ENCODE measurements around the gene CEACAM8.
"Not testable (repeated sequence)": the region's sequence is repeated elsewhere in the genome, so short reads cannot be mapped to it uniquely, and the experiment has no call there.

Gene CEACAM8

GRCh38 chr19:42610401-42610915 is 15.7 kb upstream of the CEACAM8 start:
- not testable (repeated sequence) for H3K4me3 ChIP-seq (ENCODE audit: low read length); H3K9ac ChIP-seq (ENCODE audit: low read length); DNase-seq (ENCODE audit: low read depth); H3K9me3 ChIP-seq (ENCODE audit: control insufficient read depth, low read length); H3K36me3 ChIP-seq (ENCODE audit: control insufficient read depth, insufficient read depth, low read length, severe bottlenecking); H3K4me1 ChIP-seq (ENCODE audit: control insufficient read depth, insufficient read depth, low read length)
- peaks cover 33% of the 10 kb centered on the region for H3K27me3 ChIP-seq (replicated peaks; ENCODE audit: control insufficient read depth, insufficient read depth, low read length)

DNA sequence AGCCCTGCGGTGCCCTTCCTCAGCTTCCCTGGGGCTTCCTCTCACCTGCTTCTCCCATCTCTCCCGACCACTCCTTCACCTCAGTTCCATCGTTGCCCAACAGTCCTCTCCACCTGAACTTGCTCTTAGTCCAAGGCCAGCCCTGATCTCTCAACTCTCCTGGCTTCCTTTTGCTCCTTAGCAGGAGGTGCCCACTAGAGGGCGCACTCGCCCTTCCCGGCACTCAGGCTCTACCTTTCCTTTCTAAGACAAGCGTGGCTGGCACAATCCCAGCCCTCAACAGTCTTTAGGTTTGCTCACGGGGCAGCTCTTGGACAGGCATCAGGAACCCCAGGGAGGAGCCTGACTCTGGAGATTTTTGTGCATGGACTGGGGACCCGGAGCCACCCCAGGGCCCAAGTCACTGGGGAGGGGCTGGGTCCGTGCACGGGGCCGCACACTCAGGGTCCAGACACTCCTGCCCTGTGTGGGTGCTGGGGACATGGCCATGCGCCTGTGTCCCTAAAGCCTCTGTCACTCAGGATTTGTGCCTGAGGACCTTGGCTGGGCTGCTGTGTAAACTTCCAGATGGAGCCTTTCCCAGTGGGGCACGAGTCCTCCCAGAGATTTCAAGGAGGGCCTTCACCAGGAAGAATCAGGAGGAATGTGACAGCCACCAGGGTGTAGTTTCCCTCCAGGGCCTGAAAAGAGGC is 12.1 kb upstream of the CEACAM8 start:
- peaks cover 4% of the 10 kb centered on the region for H3K9me3 ChIP-seq (ENCODE audit: control insufficient read depth, low read length)
- no peaks in the 10 kb centered on the region for H3K36me3 ChIP-seq (ENCODE audit: control insufficient read depth, insufficient read depth, low read length, severe bottlenecking)
- peak; percentile 22 for DNase-seq (ENCODE audit: low read depth)
- no peak overlapping the region for H3K9ac ChIP-seq (ENCODE audit: low read length)
- H3K4me3 ChIP-seq (ENCODE audit: low read length), result no peak overlapping the region
- H3K4me1 ChIP-seq (ENCODE audit: control insufficient read depth, insufficient read depth, low read length), result peaks cover 3% of the 10 kb centered on the region
- H3K27me3 ChIP-seq (replicated peaks; ENCODE audit: control insufficient read depth, insufficient read depth, low read length), result peaks cover 25% of the 10 kb centered on the region

GRCh38 chr19:42601811-42602443 is 7.2 kb upstream of the CEACAM8 start:
- DNase-seq (ENCODE audit: low read depth), result peak; percentile 53
- Histone ChIP-seq H3K9me3 (ENCODE audit: control insufficient read depth, low read length) (peaks cover 8% of the 10 kb centered on the region), H3K27me3 (replicated peaks; ENCODE audit: control insufficient read depth, insufficient read depth, low read length) (peaks cover 33% of the 10 kb centered on the region), H3K9ac (ENCODE audit: low read length) (no peak overlapping the region), H3K36me3 (ENCODE audit: control insufficient read depth, insufficient read depth, low read length, severe bottlenecking) (no peaks in the 10 kb centered on the region), H3K4me1 (ENCODE audit: control insufficient read depth, insufficient read depth, low read length) (peaks cover under 1% of the 10 kb centered on the region), H3K4me3 (ENCODE audit: low read length) (no peak overlapping the region)

DNA sequence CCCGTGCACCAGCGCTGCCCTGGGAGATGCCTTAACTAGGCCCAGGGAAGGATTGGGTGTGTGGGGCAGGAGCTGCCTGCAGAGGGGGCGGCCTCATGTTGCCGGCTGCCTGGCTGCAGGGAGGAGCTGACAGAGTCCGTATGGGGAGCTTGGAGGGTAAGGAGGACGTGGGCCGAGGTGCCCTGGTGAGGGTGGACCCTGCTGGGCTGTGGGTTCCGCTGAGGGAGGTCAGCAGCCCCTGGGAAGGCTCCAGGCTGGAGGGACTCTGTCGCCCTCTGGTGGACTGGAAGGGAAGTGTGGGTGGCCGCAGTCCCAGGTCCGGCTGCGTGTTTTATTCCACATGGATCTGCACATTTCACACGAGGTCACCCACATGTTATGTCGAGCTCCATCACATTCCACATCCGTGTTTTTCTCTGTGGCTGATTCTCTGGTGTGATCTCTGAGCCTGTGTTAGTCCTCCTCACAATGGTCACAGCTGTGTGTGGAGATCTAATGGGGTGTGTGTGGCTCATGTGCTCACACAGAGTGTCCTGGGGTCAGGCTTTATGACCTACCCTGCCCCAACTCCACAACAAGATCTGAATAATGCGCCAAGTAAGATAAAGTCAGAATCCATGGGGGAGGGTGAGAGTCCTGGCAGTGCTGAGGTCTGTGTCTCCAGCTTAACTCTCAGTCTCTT is 1.8 kb upstream of the CEACAM8 start:
- H3K36me3 ChIP-seq (ENCODE audit: control insufficient read depth, insufficient read depth, low read length, severe bottlenecking), result no peaks in the 10 kb centered on the region
- no peaks in the 10 kb centered on the region for H3K4me1 ChIP-seq (ENCODE audit: control insufficient read depth, insufficient read depth, low read length)
- no peak overlapping the region for H3K9ac ChIP-seq (ENCODE audit: low read length)
- H3K27me3 ChIP-seq (replicated peaks; ENCODE audit: control insufficient read depth, insufficient read depth, low read length), result peaks cover 50% of the 10 kb centered on the region
- H3K4me3 ChIP-seq (ENCODE audit: low read length), result no peak overlapping the region
- peak; percentile 36 for DNase-seq (ENCODE audit: low read depth)
- peaks cover 4% of the 10 kb centered on the region for H3K9me3 ChIP-seq (ENCODE audit: control insufficient read depth, low read length)

DNA sequence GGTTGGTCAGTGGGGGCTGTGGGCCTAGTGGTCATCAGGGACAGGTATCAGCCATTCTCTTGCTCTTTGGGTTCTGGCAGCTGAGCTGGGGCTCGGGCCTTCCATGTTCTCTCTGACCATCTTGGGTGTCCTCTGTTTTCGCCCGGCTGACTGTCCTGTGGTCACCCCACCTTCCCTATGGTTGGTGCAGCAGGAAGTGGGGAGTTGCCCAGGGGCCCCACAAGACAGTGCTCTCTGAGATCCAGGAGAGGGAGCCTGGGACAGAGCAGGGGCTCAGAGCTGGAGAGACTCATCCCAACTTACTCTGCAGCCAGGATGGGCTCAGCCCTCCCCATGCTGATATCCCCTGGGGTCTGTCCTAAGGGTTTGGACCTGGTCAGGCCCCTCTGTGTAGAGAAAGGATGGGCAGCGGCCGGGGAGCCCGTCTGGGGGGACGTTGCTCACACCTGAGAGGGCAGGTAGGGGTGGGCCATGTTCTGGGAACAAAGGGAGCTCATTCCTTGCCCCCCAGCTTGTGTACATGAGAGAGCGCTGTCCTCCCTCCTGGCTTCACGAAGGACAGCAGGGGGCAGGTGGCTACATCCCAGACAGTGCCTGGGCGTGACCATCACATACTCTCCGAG is 937 bp upstream of the CEACAM8 start:
- no peak overlapping the region for H3K4me3 ChIP-seq (ENCODE audit: low read length)
- peaks cover 4% of the 10 kb centered on the region for H3K9me3 ChIP-seq (ENCODE audit: control insufficient read depth, low read length)

DNA sequence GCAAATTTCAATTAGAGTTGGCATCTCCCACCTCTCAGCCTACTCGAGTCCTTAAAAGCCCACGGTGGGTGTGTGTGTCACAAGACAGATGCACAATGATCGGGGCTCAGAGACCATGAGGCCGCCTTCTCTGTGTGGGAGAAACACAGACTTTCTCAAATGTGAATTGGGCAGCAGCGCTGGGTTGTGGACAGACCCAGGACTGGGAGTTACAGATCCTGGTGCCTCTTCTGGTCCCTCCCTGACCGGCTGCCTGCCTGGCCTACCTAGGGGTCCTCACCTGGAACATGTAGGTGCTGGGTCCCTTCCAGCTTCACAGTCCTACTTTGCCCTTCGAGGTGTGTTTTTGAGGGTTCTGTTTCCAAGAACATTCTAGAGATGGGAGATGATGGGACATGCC is 4.9 kb downstream of the CEACAM8 start:
- no peak for DNase-seq (ENCODE audit: low read depth)
- Histone ChIP-seq H3K27me3 (replicated peaks; ENCODE audit: control insufficient read depth, insufficient read depth, low read length) (peaks cover 45% of the 10 kb centered on the region), H3K4me3 (ENCODE audit: low read length) (no peak overlapping the region), H3K36me3 (ENCODE audit: control insufficient read depth, insufficient read depth, low read length, severe bottlenecking) (no peaks in the 10 kb centered on the region), H3K4me1 (ENCODE audit: control insufficient read depth, insufficient read depth, low read length) (peaks cover 3% of the 10 kb centered on the region), H3K9me3 (ENCODE audit: control insufficient read depth, low read length) (no peaks in the 10 kb centered on the region), H3K9ac (ENCODE audit: low read length) (no peak overlapping the region)

More for the DNA sequence above, 937 bp upstream of the CEACAM8 start:
- no peak overlapping the region for H3K9ac ChIP-seq (ENCODE audit: low read length)
- H3K36me3 ChIP-seq (ENCODE audit: control insufficient read depth, insufficient read depth, low read length, severe bottlenecking), result no peaks in the 10 kb centered on the region
- DNase-seq (ENCODE audit: low read depth), result no peak
- peaks cover 51% of the 10 kb centered on the region for H3K27me3 ChIP-seq (replicated peaks; ENCODE audit: control insufficient read depth, insufficient read depth, low read length)
- H3K4me1 ChIP-seq (ENCODE audit: control insufficient read depth, insufficient read depth, low read length), result no peaks in the 10 kb centered on the region

DNA sequence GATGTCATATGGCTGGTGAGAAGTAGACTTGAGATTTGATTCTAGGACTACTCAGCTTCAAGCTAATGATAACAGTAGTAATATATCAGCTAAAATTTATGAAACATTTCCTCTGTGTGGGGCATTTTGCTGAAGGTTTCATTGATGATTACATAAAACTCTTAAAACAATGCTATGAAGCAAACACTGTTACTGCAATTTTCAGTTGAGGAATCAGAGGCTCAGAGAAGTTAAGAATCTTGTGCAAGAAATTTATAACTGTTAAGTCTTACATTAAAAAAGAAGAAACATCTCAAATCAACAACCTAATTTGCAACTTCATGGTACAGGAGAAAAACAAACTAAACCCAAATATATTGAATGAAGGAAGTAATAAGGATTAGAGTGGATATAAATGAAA is 10.3 kb downstream of the CEACAM8 start:
- Histone ChIP-seq H3K9ac (ENCODE audit: low read length) (no peak overlapping the region), H3K27me3 (replicated peaks; ENCODE audit: control insufficient read depth, insufficient read depth, low read length) (peaks cover 48% of the 10 kb centered on the region), H3K4me3 (ENCODE audit: low read length) (no peak overlapping the region), H3K4me1 (ENCODE audit: control insufficient read depth, insufficient read depth, low read length) (peaks cover 5% of the 10 kb centered on the region), H3K9me3 (ENCODE audit: control insufficient read depth, low read length) (no peaks in the 10 kb centered on the region), H3K36me3 (ENCODE audit: control insufficient read depth, insufficient read depth, low read length, severe bottlenecking) (no peaks in the 10 kb centered on the region)
- no peak for DNase-seq (ENCODE audit: low read depth)

DNA sequence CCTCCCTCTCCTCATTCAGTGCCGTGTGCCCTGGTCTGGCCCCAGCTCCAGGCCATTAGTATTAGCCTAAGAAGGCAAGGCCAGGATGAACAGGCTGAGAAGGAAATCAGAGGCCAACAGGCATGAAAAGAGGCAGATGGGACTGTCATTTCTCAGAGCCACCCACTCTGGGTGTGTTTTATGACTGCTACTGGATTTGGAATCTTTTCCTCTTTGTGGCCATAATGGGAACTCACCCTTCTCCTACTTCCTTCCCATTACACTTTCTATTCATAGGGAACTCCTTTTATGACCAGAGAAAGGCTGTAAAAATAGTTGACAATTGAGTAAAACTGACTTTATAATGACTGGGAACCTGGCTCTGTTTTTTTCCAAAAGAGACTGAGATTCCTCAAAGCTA is 17.7 kb downstream of the CEACAM8 start:
- H3K27me3 ChIP-seq (replicated peaks; ENCODE audit: control insufficient read depth, insufficient read depth, low read length), result peaks cover 57% of the 10 kb centered on the region
- no peak overlapping the region for H3K9ac ChIP-seq (ENCODE audit: low read length)
- no peak overlapping the region for H3K4me3 ChIP-seq (ENCODE audit: low read length)
- no peaks in the 10 kb centered on the region for H3K4me1 ChIP-seq (ENCODE audit: control insufficient read depth, insufficient read depth, low read length)
- no peaks in the 10 kb centered on the region for H3K36me3 ChIP-seq (ENCODE audit: control insufficient read depth, insufficient read depth, low read length, severe bottlenecking)
- H3K9me3 ChIP-seq (ENCODE audit: control insufficient read depth, low read length), result no peaks in the 10 kb centered on the region
- DNase-seq (ENCODE audit: low read depth), result no peak

DNA sequence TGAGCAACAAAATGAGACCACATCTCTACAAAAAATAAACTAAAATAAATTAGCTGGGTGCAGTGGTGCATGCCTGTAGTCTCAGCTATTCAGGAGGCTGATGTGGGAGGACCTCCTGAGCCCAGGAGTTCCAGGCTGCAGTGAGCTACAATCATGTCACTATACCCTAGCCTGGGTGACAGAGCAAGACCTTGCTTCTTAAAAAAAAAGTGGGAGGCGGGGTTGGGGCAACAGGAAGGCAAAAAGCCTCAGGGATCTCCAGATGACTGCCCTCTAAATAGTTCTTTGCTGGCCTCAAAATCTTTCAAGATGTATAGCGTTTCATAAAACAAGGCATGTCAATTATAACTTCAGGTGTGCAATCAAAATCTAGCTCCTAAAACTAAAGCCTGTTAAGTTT is 18.5 kb downstream of the CEACAM8 start:
- H3K4me1 ChIP-seq (ENCODE audit: control insufficient read depth, insufficient read depth, low read length), result no peaks in the 10 kb centered on the region
- H3K27me3 ChIP-seq (replicated peaks; ENCODE audit: control insufficient read depth, insufficient read depth, low read length), result peaks cover 57% of the 10 kb centered on the region
- no peaks in the 10 kb centered on the region for H3K36me3 ChIP-seq (ENCODE audit: control insufficient read depth, insufficient read depth, low read length, severe bottlenecking)
- no peak overlapping the region for H3K9ac ChIP-seq (ENCODE audit: low read length)
- no peak overlapping the region for H3K4me3 ChIP-seq (ENCODE audit: low read length)
- no peaks in the 10 kb centered on the region for H3K9me3 ChIP-seq (ENCODE audit: control insufficient read depth, low read length)
- DNase-seq (ENCODE audit: low read depth), result no peak

GRCh38 chr19:42573642-42574041 is 21.1 kb downstream of the CEACAM8 start:
- DNase-seq (ENCODE audit: low read depth), result no peak
- H3K9me3 ChIP-seq (ENCODE audit: control insufficient read depth, low read length), result no peaks in the 10 kb centered on the region
- peaks cover 58% of the 10 kb centered on the region for H3K27me3 ChIP-seq (replicated peaks; ENCODE audit: control insufficient read depth, insufficient read depth, low read length)
- H3K4me3 ChIP-seq (ENCODE audit: low read length), result no peak overlapping the region
- H3K36me3 ChIP-seq (ENCODE audit: control insufficient read depth, insufficient read depth, low read length, severe bottlenecking), result no peaks in the 10 kb centered on the region
- no peaks in the 10 kb centered on the region for H3K4me1 ChIP-seq (ENCODE audit: control insufficient read depth, insufficient read depth, low read length)
- no peak overlapping the region for H3K9ac ChIP-seq (ENCODE audit: low read length)

GRCh38 chr19:42571116-42571515 is 23.6 kb downstream of the CEACAM8 start:
- H3K27me3 ChIP-seq (replicated peaks; ENCODE audit: control insufficient read depth, insufficient read depth, low read length), result peaks cover 48% of the 10 kb centered on the region
- H3K4me1 ChIP-seq (ENCODE audit: control insufficient read depth, insufficient read depth, low read length), result peaks cover 15% of the 10 kb centered on the region
- H3K9ac ChIP-seq (ENCODE audit: low read length), result no peak overlapping the region
- no peak for DNase-seq (ENCODE audit: low read depth)
- H3K9me3 ChIP-seq (ENCODE audit: control insufficient read depth, low read length), result no peaks in the 10 kb centered on the region
- H3K4me3 ChIP-seq (ENCODE audit: low read length), result no peak overlapping the region
- no peaks in the 10 kb centered on the region for H3K36me3 ChIP-seq (ENCODE audit: control insufficient read depth, insufficient read depth, low read length, severe bottlenecking)

Data from adipocyte (in vitro differentiated cells).